ENCODE measurements around the gene ADAM12. TPM values are rescaled to one million over a fixed set of nuclear protein-coding genes. Genes with fewer than 3 reads are reported as not detected.
A peak's percentile ranks its signal among the peaks of the same experiment; 100 is the strongest.

The ADAM12 gene
- total RNA-seq, 1 donor from 2014 or later, result 8.0 TPM

- peaks cover 5% of the 10 kb centered on the region for H3K27me3 Mint-ChIP-seq (ENCODE audit: insufficient read depth, low read depth)
- no peaks in the 10 kb centered on the region for H3K9me3 ChIP-seq (ENCODE audit: low read depth)
Observed at GRCh38 chr10:126117196-126117595, 271.1 kb downstream of the ADAM12 start.

DNA sequence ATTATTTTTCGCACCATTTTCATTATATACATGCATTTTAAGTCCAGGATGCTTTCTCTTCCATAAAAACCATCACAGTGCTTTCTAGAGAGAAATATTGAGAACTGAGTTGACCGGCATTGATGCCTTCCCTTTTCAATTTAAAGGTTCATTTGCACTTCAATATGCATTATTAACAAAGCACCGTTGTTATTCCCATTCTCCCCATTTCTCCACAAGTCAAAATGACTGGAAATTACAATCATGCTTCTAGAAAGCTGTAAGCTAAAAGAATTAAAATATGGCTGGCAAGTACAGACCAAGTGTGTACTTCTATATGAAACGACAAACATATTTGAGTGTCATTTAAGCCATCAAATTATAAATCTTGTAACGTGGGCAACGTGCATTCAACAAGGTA is 272.4 kb downstream of the ADAM12 start:
- Histone ChIP-seq H3K4me3 (no peak overlapping the region), H3F3A (ENCODE audit: low read depth) (peaks cover 10% of the 10 kb centered on the region), H3K27me3 (no peaks in the 10 kb centered on the region), H3K4me2 (peak overlapping the region; percentile 57), H3K36me3 (no peaks in the 10 kb centered on the region), H3K9ac (no peak overlapping the region), H2AFZ (replicated peaks) (peak overlapping the region; percentile 94), H3K9me3 (ENCODE audit: low read depth) (no peaks in the 10 kb centered on the region), H3K27ac (no peak overlapping the region), H4K20me1 (ENCODE audit: low read depth) (no peaks in the 10 kb centered on the region), H3K4me1 (peaks cover 23% of the 10 kb centered on the region), H3K79me2 (ENCODE audit: low read depth) (no peaks in the 10 kb centered on the region)
- TF ChIP-seq EZH2 (IDR thresholded peaks at IDR 0.05) (no peak), EZH2phosphoT487 (IDR thresholded peaks at IDR 0.05) (no peak)
- TF ChIP-seq, protein P1, sequence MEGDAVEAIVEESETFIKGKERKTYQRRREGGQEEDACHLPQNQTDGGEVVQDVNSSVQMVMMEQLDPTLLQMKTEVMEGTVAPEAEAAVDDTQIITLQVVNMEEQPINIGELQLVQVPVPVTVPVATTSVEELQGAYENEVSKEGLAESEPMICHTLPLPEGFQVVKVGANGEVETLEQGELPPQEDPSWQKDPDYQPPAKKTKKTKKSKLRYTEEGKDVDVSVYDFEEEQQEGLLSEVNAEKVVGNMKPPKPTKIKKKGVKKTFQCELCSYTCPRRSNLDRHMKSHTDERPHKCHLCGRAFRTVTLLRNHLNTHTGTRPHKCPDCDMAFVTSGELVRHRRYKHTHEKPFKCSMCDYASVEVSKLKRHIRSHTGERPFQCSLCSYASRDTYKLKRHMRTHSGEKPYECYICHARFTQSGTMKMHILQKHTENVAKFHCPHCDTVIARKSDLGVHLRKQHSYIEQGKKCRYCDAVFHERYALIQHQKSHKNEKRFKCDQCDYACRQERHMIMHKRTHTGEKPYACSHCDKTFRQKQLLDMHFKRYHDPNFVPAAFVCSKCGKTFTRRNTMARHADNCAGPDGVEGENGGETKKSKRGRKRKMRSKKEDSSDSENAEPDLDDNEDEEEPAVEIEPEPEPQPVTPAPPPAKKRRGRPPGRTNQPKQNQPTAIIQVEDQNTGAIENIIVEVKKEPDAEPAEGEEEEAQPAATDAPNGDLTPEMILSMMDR (IDR thresholded peaks at IDR 0.05), result no peak
- no peak overlapping the region for H3K4me3 Mint-ChIP-seq
- no peak for DNase-seq (ENCODE audit: low spot score)
- H3K27ac Mint-ChIP-seq, result no peak overlapping the region
- peaks cover 16% of the 10 kb centered on the region for H3K4me1 Mint-ChIP-seq
- H3K27me3 Mint-ChIP-seq (ENCODE audit: insufficient read depth, low read depth), result peaks cover 8% of the 10 kb centered on the region
- H3K9me3 Mint-ChIP-seq, result peaks cover 4% of the 10 kb centered on the region
- no peaks in the 10 kb centered on the region for H3K36me3 Mint-ChIP-seq

More at GRCh38 chr10:126117196-126117595, 271.1 kb downstream of the ADAM12 start:
- H3K4me3 ChIP-seq, result no peak overlapping the region
- peaks cover 21% of the 10 kb centered on the region for H3K4me1 ChIP-seq
- H3K27ac ChIP-seq, result no peak overlapping the region
- H3K36me3 ChIP-seq, result no peaks in the 10 kb centered on the region
- no peak for TF ChIP-seq EZH2 (IDR thresholded peaks at IDR 0.05)
- TF ChIP-seq, protein P1 (IDR thresholded peaks at IDR 0.05), result no peak
- TF ChIP-seq EZH2phosphoT487 (IDR thresholded peaks at IDR 0.05), result no peak
- peaks cover 4% of the 10 kb centered on the region for H3K9me3 Mint-ChIP-seq
- no peaks in the 10 kb centered on the region for H3K36me3 Mint-ChIP-seq
- H2AFZ ChIP-seq (replicated peaks), result no peak overlapping the region
- no peaks in the 10 kb centered on the region for H4K20me1 ChIP-seq (ENCODE audit: low read depth)
- peaks cover 16% of the 10 kb centered on the region for H3K4me1 Mint-ChIP-seq
- no peak overlapping the region for H3K9ac ChIP-seq
- no peak overlapping the region for H3K4me2 ChIP-seq
- H3K4me3 Mint-ChIP-seq, result no peak overlapping the region
- peaks cover 10% of the 10 kb centered on the region for H3F3A ChIP-seq (ENCODE audit: low read depth)
- no peaks in the 10 kb centered on the region for H3K79me2 ChIP-seq (ENCODE audit: low read depth)
- H3K27me3 ChIP-seq, result no peaks in the 10 kb centered on the region
- no peak for DNase-seq (ENCODE audit: low spot score)
- H3K27ac Mint-ChIP-seq, result no peak overlapping the region

GRCh38 chr10:126114884-126115555 is 273.3 kb downstream of the ADAM12 start:
- Histone ChIP-seq H3K79me2 (ENCODE audit: low read depth) (no peaks in the 10 kb centered on the region), H4K20me1 (ENCODE audit: low read depth) (no peaks in the 10 kb centered on the region), H3K36me3 (no peaks in the 10 kb centered on the region), H3K27me3 (no peaks in the 10 kb centered on the region), H2AFZ (replicated peaks) (peak overlapping the region; percentile 94), H3F3A (ENCODE audit: low read depth) (peaks cover 10% of the 10 kb centered on the region), H3K27ac (peak overlapping the region; percentile 67), H3K9ac (no peak overlapping the region), H3K9me3 (ENCODE audit: low read depth) (no peaks in the 10 kb centered on the region), H3K4me3 (no peak overlapping the region), H3K4me1 (peaks cover 28% of the 10 kb centered on the region), H3K4me2 (peak overlapping the region; percentile 57)
- peak; percentile 7 for DNase-seq (ENCODE audit: low spot score)
- TF ChIP-seq, protein P1 (IDR thresholded peaks at IDR 0.05), result no peak
- TF ChIP-seq EZH2 (IDR thresholded peaks at IDR 0.05), result no peak
- TF ChIP-seq EZH2phosphoT487 (IDR thresholded peaks at IDR 0.05), result no peak
- H3K4me1 Mint-ChIP-seq, result peaks cover 16% of the 10 kb centered on the region
- H3K4me3 Mint-ChIP-seq, result no peak overlapping the region
- H3K27me3 Mint-ChIP-seq (ENCODE audit: insufficient read depth, low read depth), result peaks cover 8% of the 10 kb centered on the region
- no peaks in the 10 kb centered on the region for H3K36me3 Mint-ChIP-seq
- peaks cover 4% of the 10 kb centered on the region for H3K9me3 Mint-ChIP-seq
- H3K27ac Mint-ChIP-seq, result peak overlapping the region; percentile 72
